RWPE2 (cell line): ENCODE results near the gene GLCE.

Experiments
- ATAC-seq: fragments of 200-7000 bp; cut with Tn5 transposase; 3 replicates; pipeline ENCODE4 v1.9.1; 2021; ENCODE audit warnings: low read depth
- DNase-seq: peaks from one replicate; pipeline ENCODE4 v3.0.0-alpha.2; 2020; ENCODE audit warnings: low spot score
- H3K27ac ChIP-seq: fragments of 450-650 bp; 2 replicates; pipeline ENCODE4 v1.5.1; 2017; ENCODE audit warnings: mild to moderate bottlenecking; ENCODE audit not compliant: poor library complexity, severe bottlenecking
- H3K27me3 ChIP-seq: fragments of 250-450 bp; sonication (Bioruptor Pico); 2 replicates; pipeline ENCODE4 v1.5.1; 2021; ENCODE audit warnings: mild to moderate bottlenecking, moderate library complexity; ENCODE audit not compliant: insufficient read depth, poor library complexity, severe bottlenecking
- H3K36me3 ChIP-seq: fragments of 250-450 bp; sonication (Bioruptor Pico); 2 replicates; pipeline ENCODE4 v1.5.1; 2020; ENCODE audit warnings: low read depth, mild to moderate bottlenecking, moderate library complexity
- H3K4me1 ChIP-seq: fragments of 250-450 bp; sonication (Bioruptor Pico); 2 replicates; pipeline ENCODE4 v1.5.1; 2021; ENCODE audit warnings: mild to moderate bottlenecking, moderate library complexity; ENCODE audit not compliant: insufficient read depth, poor library complexity, severe bottlenecking
- H3K4me3 ChIP-seq: fragments of 250-450 bp; sonication (Bioruptor Pico); 2 replicates; pipeline ENCODE4 v1.5.1; 2021; ENCODE audit warnings: mild to moderate bottlenecking, moderate library complexity; ENCODE audit not compliant: severe bottlenecking
- H3K9me3 ChIP-seq: fragments of 250-450 bp; sonication (Bioruptor Pico); 2 replicates; pipeline ENCODE4 v1.5.1; 2021; ENCODE audit warnings: mild to moderate bottlenecking, moderate library complexity; ENCODE audit not compliant: severe bottlenecking
- CTCF ChIP-seq: fragments of 450-650 bp; IDR thresholded peaks from one replicate; pipeline ENCODE4 v1.5.1; 2017; ENCODE audit warnings: mild to moderate bottlenecking, moderate library complexity; ENCODE audit not compliant: poor library complexity, severe bottlenecking

The GLCE gene

GRCh38 chr15:69134791-69135190, 25.6 kb upstream of the GLCE start:
- TF ChIP-seq CTCF = no peak
- no peaks in the 10 kb centered on the region for H3K4me1 ChIP-seq

GRCh38 chr15:69135499-69135898, 24.9 kb upstream of the GLCE start:
- H3K36me3 ChIP-seq = no peaks in the 10 kb centered on the region
- H3K27me3 ChIP-seq = peaks cover 19% of the 10 kb centered on the region
- H3K4me3 ChIP-seq = no peak overlapping the region
- ATAC-seq (no peak), DNase-seq (no peak)
- no peak for TF ChIP-seq CTCF
- H3K27ac ChIP-seq = no peak overlapping the region
- H3K4me1 ChIP-seq = no peaks in the 10 kb centered on the region
- H3K9me3 ChIP-seq = no peaks in the 10 kb centered on the region

More at GRCh38 chr15:69134791-69135190, 25.6 kb upstream of the GLCE start:
- H3K9me3 ChIP-seq = no peaks in the 10 kb centered on the region
- no peaks in the 10 kb centered on the region for H3K36me3 ChIP-seq
- H3K27ac ChIP-seq = no peak overlapping the region
- DNase-seq (no peak), ATAC-seq (no peak)
- peaks cover 11% of the 10 kb centered on the region for H3K27me3 ChIP-seq
- H3K4me3 ChIP-seq = no peak overlapping the region

GRCh38 chr15:69138963-69139362, 21.5 kb upstream of the GLCE start:
- Histone ChIP-seq H3K4me1 (no peaks in the 10 kb centered on the region), H3K4me3 (no peak overlapping the region), H3K27ac (no peak overlapping the region), H3K36me3 (no peaks in the 10 kb centered on the region), H3K27me3 (peaks cover 19% of the 10 kb centered on the region), H3K9me3 (no peaks in the 10 kb centered on the region)
- TF ChIP-seq CTCF = no peak
- no peak for ATAC-seq
- DNase-seq = no peak

- Histone ChIP-seq H3K27me3 (peaks cover 19% of the 10 kb centered on the region), H3K9me3 (no peaks in the 10 kb centered on the region), H3K4me1 (no peaks in the 10 kb centered on the region), H3K27ac (no peak overlapping the region), H3K4me3 (no peak overlapping the region), H3K36me3 (no peaks in the 10 kb centered on the region)
- DNase-seq (no peak), ATAC-seq (peak; percentile 59)
- no peak for TF ChIP-seq CTCF
Observed at GRCh38 chr15:69140306-69140705, 20.1 kb upstream of the GLCE start.

GRCh38 chr15:69141286-69141701, 19.1 kb upstream of the GLCE start:
- H3K4me1 ChIP-seq = no peaks in the 10 kb centered on the region
- no peak overlapping the region for H3K4me3 ChIP-seq
- H3K27me3 ChIP-seq = peaks cover 19% of the 10 kb centered on the region
- peak; percentile 35; the same call in 1 of the 3 replicates for ATAC-seq
- no peak overlapping the region for H3K27ac ChIP-seq
- peak; percentile 32 for TF ChIP-seq CTCF
- H3K9me3 ChIP-seq = no peaks in the 10 kb centered on the region
- no peak for DNase-seq
- H3K36me3 ChIP-seq = no peaks in the 10 kb centered on the region
